ENCODE measurements around the gene CLNK.

CLNK gene

DNA sequence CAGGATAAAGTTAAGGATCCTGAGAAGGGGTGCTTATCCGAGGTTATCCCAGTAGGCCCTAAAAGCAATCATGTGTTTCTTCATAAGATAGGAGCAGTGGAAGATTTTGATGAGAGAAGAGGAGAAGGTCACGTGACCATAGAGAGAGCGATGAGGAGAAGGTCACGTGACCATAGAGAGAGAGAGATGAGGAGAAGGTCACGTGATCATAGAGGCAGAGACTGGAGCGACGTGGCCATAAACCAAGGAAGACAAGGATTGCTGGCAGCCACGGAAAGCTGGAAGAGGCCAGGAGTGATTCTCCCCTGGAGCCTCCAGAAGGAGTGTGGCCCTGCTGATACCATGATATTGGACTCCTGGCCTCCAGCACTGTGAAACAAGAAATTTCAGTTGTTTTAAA lies 188.9 kb downstream of the CLNK start:
- no peak for DNase-seq

DNA sequence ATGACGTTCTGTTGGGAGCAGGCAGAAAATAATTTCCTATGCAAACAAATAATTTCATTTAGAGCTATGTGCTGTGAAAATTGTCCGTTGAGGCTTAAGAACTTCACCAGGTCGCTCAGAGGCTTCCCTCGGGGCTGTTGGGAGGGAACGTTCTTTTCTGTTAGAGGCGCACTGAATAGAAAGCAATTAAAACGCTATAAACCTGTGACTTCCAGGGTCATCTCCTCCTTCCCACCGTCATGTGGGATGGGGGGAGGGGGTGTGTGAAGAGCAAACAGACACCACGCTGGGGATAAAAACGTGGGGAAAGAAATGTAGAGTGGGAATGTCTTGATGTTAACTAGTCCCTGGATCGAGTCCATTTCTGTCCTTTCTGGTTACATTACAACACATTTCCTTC lies 192.1 kb downstream of the CLNK start:
- no peak for DNase-seq

DNA sequence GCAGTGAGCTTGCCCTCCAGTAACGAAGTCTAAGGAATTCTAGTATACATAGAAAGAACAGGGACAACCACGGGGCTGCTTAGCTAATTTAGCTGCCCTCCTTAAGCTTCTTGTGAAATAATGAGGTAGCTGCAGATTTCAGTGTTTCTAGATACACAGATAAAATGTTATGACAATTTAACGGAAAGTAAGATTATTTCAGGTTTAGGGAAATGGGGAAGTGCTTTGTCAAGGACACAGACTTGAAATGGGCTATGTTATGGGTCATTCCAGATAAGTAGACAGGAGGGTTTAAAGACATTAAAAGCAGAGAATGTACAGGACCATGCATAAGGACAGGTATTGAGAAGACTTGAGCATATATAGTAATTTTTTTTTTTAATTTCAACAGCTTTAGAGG lies 193.2 kb downstream of the CLNK start:
- no peak for DNase-seq

DNA sequence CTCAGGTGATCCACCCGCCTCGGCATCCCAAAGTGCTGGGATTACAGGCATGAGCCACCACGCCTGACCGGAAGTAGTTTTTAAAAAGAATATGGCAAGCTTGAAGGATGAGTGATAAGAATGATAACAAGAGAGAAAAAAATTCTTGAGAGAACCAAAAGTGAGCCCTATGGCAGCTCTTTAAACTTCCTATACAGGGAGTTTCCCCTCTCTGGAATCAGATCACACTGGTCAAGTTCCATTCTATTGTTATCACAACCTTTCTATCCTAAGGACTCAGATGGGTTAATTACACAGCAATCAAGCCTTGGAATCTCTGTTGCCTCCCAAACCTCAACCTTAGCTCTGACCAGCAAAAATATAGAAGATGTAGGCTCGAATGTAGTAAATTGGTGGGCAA lies 193.6 kb downstream of the CLNK start:
- DNase-seq: no peak

DNA sequence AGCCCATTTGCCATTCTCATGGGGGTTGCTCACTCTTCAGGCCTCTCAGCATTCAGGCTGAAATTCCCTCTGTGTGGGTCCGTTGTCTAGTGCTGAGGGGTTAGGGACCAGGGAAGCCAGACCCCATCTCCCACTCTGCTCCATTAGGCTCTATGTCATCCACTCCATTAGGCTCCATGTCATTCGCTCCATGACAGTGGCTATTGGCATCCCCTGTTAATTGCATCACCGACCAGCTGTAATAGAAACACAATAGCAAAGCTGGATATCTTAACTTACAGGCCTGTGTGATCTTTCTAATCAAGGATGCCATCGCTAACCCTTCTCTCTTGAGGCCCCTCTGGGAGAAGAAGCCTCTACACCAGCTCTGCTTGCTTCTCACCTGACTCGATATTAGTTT lies 201.7 kb downstream of the CLNK start:
- no peak for DNase-seq

DNA sequence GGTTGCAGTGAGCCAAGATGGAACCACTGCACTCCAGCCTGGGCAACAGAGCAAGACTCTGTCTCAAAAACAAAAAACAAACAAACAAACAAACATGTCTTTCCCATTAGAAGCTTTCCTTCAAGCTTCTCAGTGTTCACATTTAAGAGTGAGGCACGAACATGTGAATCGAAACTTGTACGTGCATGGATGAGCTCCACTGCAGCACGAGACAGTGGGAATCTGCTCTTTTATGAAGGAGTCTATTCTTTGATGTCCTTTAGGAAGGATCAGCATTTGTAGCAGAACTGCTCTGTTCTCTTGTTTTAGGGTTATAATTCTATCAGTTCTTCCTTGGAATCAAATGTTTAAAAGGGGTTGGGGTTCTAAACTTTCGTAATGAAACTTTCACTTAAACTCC lies 204.0 kb downstream of the CLNK start:
- DNase-seq: no peak

DNA sequence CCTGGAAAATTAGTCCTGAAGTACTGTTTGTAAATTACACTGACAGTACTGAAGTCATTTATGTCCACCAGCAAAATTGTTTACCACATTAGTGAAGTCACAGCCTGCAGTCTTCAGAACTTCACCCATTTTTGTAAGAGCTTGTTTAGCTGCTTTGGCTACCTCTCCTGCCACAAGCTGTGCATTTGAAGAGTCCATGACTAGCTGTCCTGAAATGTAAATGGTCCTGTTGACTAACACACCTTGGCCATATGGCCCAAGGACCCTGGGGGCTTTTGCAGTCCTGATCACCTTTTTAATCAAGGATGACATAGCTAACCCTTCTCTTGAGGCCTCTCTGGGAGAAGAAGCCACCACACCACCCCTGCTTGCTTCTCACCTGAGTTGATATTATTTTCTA lies 205.9 kb downstream of the CLNK start:
- no peak for DNase-seq

DNA sequence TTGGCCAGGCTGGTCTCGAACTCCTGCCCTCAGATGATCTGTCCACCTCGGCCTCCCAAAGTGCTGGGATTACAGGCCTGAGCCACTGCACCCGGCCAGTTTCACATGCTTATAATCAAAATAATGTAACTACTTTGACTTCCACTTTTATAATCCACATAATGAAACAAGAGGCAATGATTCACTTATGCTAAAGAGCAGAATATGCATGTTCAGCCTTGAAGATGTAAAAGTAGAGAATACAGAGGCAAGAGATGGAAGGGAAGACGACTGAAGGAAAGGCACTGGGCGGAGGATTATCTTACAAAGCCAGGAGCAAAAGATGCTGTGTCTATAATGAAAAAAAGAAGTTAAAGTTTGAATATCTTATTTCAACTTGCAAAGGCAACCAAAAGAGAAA lies 214.1 kb downstream of the CLNK start:
- DNase-seq: no peak

DNA sequence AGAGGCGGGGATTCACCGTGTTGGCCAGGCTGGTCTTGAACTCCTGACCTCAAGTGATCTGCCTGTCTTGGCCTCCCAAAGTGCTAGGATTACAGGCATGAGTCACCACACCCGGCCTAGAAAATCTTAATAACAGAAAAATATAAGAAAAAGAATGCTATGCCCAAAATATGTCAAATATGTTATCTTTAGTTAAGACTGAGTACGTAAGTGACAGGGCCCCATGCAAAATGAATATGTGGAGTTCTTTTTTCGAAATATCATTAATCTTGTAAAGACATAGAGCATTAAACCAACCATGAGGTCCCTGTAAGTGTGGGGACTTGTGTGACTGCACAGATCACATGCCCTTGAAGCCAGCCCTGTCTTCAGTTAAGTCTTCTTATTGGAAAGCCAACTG lies 218.4 kb downstream of the CLNK start:
- DNase-seq: no peak

DNA sequence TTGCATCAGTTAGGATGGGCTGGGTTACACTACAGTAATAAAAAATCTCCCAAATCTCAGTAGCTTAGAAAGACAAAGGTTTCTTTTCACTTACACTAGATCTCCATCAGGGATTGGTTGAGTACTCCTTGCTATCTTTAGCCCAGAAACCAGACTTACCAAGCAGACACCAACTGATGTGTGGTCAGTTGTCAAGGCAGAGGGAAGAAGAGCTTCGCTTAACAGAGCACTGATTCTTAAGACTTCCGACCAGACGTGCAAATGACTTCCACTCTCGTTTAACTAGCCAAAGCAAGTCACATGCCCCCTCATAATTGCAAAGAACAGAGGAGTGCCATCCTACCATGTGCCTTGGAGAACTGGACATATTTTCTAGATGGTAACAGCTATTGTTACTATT lies 221.7 kb downstream of the CLNK start:
- no peak for DNase-seq

DNA sequence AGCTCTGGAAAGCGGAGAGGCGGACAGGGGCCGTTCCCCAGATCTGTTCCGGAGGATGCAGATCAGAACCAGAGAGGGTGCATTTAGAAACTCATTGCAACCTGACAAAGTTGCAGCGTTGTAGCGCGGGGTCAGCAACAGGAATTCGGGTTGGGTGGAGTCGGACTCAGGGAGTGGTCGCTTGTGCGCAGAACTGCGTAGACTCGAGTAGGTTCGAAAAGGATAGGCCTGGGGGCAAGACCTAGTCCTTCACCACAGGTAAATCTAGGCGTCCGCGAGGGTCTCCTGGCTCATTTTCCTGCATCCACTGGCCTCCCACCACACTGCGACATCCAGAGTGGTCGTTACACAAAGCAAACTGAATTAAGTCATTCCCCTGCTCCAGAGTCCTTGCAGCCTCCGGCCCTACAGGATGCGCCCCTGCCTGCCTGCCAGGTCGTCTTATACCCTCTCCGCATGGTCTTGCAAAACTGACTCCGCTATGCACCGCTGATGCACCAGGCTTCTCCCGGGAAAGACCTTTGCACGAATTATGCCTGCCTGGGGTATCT lies 222.6 kb downstream of the CLNK start:
- DNase-seq: no peak

DNA sequence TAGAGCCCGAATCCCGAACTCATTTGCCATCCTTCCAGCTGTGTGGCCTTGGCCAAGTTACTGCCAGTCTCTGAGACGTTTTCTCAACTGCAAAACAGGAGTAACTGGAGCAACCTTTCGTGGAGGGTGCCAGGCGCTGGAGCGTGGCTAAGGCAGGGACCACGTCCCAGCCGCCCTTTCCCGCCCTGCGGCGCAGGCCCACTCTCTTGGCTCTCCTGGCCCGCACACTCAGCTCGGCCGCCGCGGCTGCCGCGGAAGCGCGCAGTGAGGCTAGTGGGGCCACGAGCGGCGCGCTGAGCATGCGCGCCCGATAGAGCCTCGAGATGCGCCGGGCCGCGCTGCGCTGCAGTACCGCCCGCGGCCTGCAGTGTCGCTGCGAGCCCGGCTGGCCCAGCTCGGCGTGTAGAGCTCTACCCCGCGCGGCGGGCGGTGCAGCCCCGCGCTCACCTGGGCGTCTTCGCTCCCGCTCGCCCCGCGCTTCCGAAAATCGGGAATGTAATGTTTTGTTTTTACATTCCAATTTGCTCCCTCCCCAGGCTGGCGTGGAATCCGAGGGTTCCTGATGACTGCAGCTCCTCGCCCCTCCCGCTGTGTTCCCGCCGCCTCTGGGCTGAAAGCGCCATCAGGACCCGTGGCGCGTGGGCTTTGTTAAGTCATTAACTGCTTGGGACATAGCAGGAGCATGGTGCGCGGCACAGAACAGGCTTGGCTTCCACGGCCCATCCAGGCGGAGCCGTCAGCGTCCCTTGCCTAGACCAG lies 223.3 kb downstream of the CLNK start:
- peak; percentile 76 to 79 for DNase-seq

DNA sequence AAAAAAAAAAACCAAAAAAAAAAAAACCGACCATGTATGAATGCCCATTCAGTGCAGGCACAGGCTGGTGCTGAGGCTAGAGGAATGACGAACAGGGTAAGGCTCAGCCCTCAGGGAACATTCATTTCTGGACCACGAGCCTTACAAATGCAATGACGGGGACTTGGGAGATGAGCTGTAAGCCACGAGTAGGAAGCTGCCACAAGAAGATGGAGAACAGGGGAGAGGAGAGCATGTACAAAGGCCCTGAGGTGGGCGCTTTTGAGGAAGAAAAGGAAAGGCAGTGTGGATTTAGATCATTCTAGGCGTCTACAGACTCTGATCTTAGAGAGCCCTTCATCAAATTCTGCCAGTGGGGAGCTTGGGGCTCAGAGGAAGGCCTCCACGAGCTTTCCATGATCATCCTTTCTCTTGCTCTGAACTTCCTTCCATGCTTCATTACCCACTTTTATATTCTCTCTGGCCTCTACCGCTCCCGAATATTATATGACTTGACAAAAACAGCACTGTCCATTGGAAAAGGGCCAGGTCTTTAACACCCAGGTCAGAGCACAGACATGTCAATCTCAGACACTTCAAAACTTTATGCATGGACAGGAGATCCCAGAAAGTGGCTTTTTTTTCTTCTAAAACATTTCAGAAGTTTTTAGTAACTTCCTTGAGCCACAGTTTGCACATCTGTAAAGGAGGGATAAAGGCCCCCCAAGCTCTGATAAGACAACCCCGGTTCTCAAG lies 224.1 kb downstream of the CLNK start:
- no peak for DNase-seq

DNA sequence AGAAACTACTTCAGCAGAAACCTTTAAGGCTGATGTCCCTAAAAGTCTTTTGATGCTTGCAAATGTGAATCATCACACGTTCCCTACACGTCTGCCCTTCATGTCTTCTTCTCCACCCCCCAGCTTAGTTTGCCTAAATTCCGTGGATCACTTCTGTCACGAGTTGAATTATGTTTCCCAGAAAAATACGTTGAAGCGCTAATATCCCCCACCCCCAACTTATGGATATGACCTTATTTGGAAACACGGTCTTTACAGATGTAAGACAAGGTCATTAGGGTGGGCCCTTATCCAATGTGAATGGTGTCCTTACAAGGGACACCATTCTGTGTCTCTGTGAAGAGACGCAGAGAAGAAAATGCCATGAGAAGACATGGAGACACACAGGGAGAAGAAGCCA lies 225.3 kb downstream of the CLNK start:
- no peak for DNase-seq

DNA sequence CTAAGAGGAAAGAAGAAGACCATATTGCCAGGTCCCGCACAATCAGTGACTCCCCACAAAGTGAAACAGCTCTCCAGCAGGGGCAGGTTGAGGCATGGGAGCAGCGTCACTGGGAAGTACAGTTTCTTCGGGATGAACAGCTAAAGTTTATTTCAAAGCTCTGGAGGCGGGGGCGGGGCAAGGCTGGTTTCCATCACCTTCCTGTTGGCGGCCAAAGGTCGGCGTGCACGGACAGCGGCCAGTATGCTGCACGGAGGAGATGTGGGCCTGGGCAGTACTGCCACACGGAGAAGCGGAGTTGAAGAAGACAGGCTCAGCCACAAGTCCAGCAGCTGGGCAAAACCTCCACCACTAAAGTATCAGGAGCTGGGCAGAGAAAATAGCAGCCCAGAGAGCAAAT lies 226.4 kb downstream of the CLNK start:
- DNase-seq: no peak

DNA sequence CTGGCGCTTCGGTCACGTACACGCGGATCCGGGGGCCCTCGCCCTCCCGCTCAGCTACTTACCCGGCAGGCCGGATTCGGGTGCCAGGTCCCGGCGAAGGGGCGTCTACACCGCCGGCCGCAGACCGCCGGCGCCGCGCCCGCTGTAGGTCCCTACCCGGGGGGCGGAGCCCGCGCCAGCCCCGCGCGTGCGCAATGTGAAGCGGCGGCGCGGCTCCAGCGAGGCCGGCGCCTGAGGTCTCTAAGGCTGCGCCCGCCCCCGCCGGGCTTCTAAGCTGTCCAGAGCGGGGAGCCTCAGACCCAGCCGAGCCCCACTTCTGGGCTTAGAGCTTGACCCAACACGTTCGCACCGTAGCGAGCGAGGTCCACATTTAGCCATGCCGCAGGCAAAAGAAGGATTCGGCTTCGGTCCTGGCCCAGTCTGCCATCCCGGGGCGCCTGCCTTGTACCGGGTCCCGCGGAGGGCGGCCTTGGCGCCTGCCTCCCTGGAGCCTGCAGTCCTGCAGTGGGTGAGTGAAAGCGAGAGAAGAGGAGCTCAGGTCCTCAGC lies 227.2 kb downstream of the CLNK start, which contains the start of gene ZNF518B:
Gene ZNF518B, minus strand, starts transcription at position 172 of the 547 bp plus-strand sequence. CDS start 11,098 bp downstream, outside the sequence.
- peak; percentile 83 to 84 for DNase-seq

DNA sequence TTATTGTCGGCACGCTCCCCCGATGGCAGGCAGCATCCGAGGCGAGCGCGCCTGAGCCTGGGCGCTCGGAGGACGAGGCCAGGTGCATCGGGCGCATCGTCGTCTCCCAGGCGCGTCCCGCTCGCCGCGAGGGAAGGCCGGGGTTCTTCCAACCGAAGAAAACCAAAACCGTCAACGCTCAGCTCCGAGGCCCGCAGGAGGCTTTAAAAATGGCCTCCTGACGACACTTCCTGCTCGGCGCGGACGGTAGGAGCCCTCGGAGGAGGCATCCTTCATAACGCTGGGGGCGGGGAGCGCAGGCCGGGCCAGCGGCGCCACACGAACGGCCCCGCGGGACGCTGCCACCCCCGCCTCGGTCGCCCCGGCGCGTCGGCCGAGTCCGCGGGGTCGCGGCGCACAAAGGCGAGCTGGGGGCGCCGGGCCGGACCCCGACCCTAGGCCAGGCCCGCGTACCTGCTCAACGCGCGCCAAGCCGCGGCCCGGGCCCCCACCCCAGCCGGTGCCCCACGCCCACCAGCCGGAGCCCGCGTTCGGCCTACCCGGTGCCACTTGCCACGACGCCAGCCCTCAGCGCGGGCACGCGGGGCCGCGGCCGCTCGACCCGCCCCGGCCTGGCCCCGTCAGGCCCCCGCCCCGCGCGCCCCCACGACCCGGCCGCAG lies 227.8 kb downstream of the CLNK start:
- DNase-seq: peak; percentile 65

DNA sequence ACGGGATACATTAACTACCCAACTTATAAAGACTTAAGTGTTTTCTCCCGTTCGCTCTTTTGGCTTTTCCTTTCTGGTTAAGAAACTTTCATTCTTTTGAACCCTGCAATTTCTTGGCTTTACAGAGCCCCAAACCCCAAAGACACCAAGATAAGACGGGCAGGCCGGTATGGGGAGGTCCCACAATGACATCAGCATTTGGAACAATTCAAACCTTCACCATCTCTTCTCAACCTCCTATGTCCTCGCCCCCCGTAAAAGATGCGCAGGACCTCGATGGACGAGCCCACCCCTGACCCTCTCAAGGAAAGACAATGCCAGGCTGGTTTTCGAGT lies 228.3 kb downstream of the CLNK start:
- no peak for DNase-seq

DNA sequence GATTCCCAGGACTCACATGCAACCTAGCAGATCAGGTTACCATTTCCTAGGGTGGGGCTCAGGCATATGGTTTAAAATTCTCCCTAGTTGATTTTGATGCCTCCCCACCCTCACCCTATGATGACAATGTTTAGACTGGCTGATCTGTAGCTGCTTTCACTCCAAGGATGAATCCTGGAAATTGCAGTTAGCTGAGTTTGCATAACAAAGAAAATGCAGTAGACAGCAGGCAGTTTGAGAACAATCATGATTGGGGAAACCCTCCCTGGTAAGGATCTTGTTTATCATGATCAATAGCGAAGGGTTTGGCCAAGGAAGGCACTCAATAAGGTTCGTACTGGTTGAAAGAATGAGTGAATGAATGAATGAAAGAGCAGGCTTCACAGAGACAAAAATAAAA lies 229.4 kb downstream of the CLNK start:
- no peak for DNase-seq

DNA sequence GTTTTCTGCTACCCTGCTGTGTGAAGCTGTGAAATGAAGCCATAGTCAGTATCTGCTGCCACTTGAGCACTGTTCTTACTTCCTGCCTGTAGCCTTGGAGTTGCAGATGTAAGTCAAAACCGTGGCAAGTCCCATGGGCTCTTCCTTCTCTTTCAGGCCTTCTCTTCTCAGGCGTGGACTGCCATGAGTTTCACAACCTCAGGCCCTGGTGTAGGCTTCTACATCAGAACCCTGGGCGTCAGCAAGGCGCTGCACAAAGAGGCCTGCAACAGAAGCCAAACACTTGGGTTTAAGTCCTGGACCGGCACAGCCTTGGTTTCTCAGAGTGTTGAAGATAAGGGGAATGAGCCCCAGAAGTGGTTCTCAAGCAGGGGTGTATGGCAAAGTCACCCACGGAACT lies 229.8 kb downstream of the CLNK start:
- DNase-seq: no peak

DNA sequence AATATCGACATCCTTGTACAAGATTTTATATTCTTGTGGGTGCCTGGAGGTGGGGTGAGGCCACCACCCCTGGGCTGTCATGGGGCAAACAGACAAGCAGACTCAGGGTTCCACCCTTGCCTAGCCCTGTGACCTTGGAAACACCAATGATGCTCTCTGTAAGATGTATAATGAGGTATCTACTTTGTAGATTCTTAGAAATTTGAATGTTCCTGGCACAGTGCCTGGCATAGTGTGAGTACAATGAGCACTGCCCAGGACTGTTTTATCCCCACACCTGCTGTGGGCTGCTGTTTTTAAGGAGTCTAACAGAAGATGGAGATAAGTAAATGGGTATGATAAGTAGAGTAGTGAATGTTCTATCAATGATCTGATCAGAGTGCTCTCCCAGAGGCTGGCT lies 230.4 kb downstream of the CLNK start:
- DNase-seq: no peak

DNA sequence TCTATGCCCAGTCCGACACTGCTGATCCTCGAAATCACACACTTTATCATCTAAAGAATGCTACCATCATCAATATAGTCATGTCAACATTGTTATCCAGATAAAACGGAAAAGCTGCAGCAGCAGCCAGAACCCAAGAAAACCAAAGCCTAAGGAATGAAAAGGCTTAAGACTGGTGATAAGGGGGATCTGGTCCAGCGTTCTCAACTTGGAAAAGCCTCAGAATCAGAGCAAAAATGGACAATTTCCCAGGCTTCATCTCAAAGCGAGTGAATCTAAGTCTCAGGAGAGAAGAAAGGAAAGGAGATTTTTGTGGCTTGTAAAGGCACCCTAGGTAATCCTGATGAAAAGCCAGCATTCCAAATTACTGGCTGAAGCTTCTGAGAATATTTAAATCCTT lies 235.6 kb downstream of the CLNK start:
- DNase-seq: no peak

DNA sequence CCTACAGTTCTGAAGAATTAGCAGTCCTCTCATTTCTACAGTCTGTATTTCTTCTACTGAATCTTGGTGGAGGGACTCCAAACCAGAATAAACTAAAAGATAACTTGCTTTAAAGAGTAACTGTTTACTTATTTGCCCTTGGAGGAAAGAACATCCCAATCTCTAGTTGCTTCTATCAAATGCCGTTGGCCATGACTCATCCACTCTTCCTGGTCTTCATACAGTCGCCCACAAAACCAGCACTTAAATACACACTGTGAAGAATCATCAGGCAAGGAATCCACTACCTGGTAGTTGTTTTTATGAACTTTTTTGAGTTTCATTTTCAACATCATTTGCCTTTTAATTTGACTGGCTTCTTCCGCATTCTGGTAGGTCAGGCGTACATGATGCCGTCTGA lies 241.6 kb downstream of the CLNK start:
- DNase-seq: no peak

DNA sequence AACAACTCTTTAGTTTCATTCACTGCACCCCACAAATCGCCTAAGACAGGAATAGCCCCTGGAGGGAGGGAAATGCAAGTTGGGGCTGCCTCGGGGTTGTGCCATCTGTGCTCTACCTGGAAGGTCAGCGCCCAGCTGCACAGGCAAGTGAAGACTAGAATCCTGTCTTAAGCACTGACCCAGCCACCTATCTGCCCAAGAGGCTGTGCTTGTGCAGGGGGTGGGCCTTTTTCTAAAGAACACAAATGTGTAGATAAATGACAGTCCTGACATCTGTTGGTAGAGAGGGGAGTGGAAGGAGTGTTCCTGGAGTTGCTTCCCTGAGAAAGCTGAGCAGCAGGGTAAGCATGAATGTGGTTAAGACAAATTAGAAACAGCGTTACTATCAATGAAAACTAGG lies 243.1 kb downstream of the CLNK start:
- DNase-seq: no peak
